IMR-90 (cell line): ENCODE data around the gene ZNF407. TPM values are rescaled to one million over a fixed set of nuclear protein-coding genes. Genes with fewer than 3 reads are reported as not detected.

Experiments used
- ATAC-seq: fragments of 200-7000 bp; cut with Tn5 transposase; 2 replicates; pipeline ENCODE4 v1.9.1; 2020; ENCODE audit warnings: low read depth, mild to moderate bottlenecking, moderate library complexity
- BruUV-seq: library from RNA; stranded (reverse); fragments of 400-500 nt; replicated peaks from 2 replicates; lab custom pipeline; 2021; lab: Mats Ljungman, UMichigan
- CTCF ChIA-PET: fragments of 300-600 bp; formaldehyde crosslinking; extraction: SDS; loops from one replicate; lab custom pipeline; 2021; ENCODE audit warnings: antibody characterized with exemption; lab: Yijun Ruan, JAX
- POLR2A ChIA-PET: fragments of 300-600 bp; sonication (Branson Sonifier 250); formaldehyde crosslinking; loops from one replicate; lab custom pipeline; 2022; ENCODE audit warnings: antibody characterized with exemption; ENCODE audit not compliant: unreplicated experiment; lab: Charles Lee
- DNase-seq: peaks from one replicate; pipeline ENCODE4 v3.0.0; 2013
- H2AFZ ChIP-seq: replicated peaks from 2 replicates; pipeline ENCODE3; 2013; ENCODE audit warnings: low read length, mild to moderate bottlenecking; ENCODE audit not compliant: poor library complexity
- H2AK5ac ChIP-seq: 2 replicates; pipeline ENCODE4 v1.6.1; 2013; ENCODE audit warnings: low read depth, low read length, inconsistent platforms
- H2AK9ac ChIP-seq: replicated peaks from 2 replicates; pipeline ENCODE3; 2013; ENCODE audit warnings: mild to moderate bottlenecking, low read depth, low read length, moderate library complexity; ENCODE audit not compliant: poor library complexity
- H2BK120ac ChIP-seq: 2 replicates; pipeline ENCODE4 v1.6.1; 2013; ENCODE audit warnings: low read depth, low read length, inconsistent platforms
- H2BK15ac ChIP-seq: 3 replicates; pipeline ENCODE4 v1.6.1; 2013; ENCODE audit warnings: low read depth, low read length, inconsistent platforms
- H2BK20ac ChIP-seq: 2 replicates; pipeline ENCODE4 v1.6.1; 2013; ENCODE audit warnings: low read depth, mild to moderate bottlenecking, inconsistent platforms, low read length, moderate library complexity
- H2BK5ac ChIP-seq: 2 replicates; pipeline ENCODE4 v1.6.1; 2013; ENCODE audit warnings: mild to moderate bottlenecking, low read depth, low read length, inconsistent platforms; ENCODE audit not compliant: poor library complexity, severe bottlenecking
- H3K14ac ChIP-seq: replicated peaks from 2 replicates; pipeline ENCODE4 v1.6.1; 2013; ENCODE audit warnings: low read depth, low read length, inconsistent platforms
- H3K18ac ChIP-seq: 2 replicates; pipeline ENCODE4 v1.6.1; 2013; ENCODE audit warnings: low read depth, low read length, control low read depth
- H3K23ac ChIP-seq: 2 replicates; pipeline ENCODE4 v1.6.1; 2013; ENCODE audit warnings: low read depth, low read length, inconsistent platforms
- H3K27ac ChIP-seq: 2 replicates; pipeline ENCODE4 v1.5.1; 2013; ENCODE audit warnings: mild to moderate bottlenecking, control low read depth, low read length; ENCODE audit not compliant: insufficient read depth
- H3K27me3 ChIP-seq: 2 replicates; pipeline ENCODE4 v1.6.1; 2013; ENCODE audit warnings: low read length; ENCODE audit not compliant: control insufficient read depth, insufficient read depth
- H3K36me3 ChIP-seq: 2 replicates; pipeline ENCODE4 v1.6.1; 2013; ENCODE audit warnings: low read length, mixed read lengths; ENCODE audit not compliant: control insufficient read depth, insufficient read depth
- H3K4ac ChIP-seq: 2 replicates; pipeline ENCODE4 v1.6.1; 2013; ENCODE audit warnings: low read depth, low read length, inconsistent platforms
- H3K4me1 ChIP-seq: 2 replicates; pipeline ENCODE4 v1.6.1; 2013; ENCODE audit warnings: low read length, mixed read lengths; ENCODE audit not compliant: control insufficient read depth, insufficient read depth
- H3K4me2 ChIP-seq: 2 replicates; pipeline ENCODE4 v1.6.1; 2013; ENCODE audit warnings: low read depth, mild to moderate bottlenecking, control low read depth, low read length, moderate library complexity
- H3K4me3 ChIP-seq: 2 replicates; pipeline ENCODE4 v1.5.1; 2013; ENCODE audit warnings: low read depth, mild to moderate bottlenecking, control low read depth, low read length, moderate library complexity; ENCODE audit not compliant: insufficient read depth
- H3K56ac ChIP-seq: 2 replicates; pipeline ENCODE4 v1.6.1; 2013; ENCODE audit warnings: low read length, inconsistent platforms; ENCODE audit not compliant: insufficient read depth; ENCODE audit errors: extremely low read depth
- H3K79me1 ChIP-seq, 2 experiments: 2 replicates each; pipeline ENCODE4 v1.6.1; 2013; ENCODE audit warnings: low read length in 2 of 2, inconsistent platforms in 1 of 2, low read depth in 1 of 2
- H3K9ac ChIP-seq: 2 replicates; pipeline ENCODE4 v1.6.1; 2013; ENCODE audit warnings: low read depth, low read length, control low read depth
- H3K9me1 ChIP-seq: 2 replicates; pipeline ENCODE4 v1.6.1; 2013; ENCODE audit warnings: low read length, inconsistent platforms; ENCODE audit not compliant: insufficient read depth
- H3K9me3 ChIP-seq: 2 replicates; pipeline ENCODE4 v1.6.1; 2013; ENCODE audit warnings: low read length; ENCODE audit not compliant: control insufficient read depth, insufficient read depth
- H4K20me1 ChIP-seq: 2 replicates; pipeline ENCODE4 v1.6.1; 2013; ENCODE audit warnings: low read length, inconsistent platforms; ENCODE audit not compliant: insufficient read depth
- H4K5ac ChIP-seq: 2 replicates; pipeline ENCODE4 v1.6.1; 2013; ENCODE audit warnings: mild to moderate bottlenecking, low read depth, low read length, control low read depth
- H4K8ac ChIP-seq, 2 experiments: 2 replicates each; pipeline ENCODE4 v1.6.1; 2013; ENCODE audit warnings: low read depth in 2 of 2, low read length in 2 of 2, control low read depth in 1 of 2, inconsistent platforms in 1 of 2
- H4K91ac ChIP-seq: 2 replicates; pipeline ENCODE4 v1.6.1; 2013; ENCODE audit warnings: low read depth, low read length, inconsistent platforms; ENCODE audit not compliant: insufficient read depth
- BHLHE40 ChIP-seq: fragments of 150-350 bp; IDR thresholded peaks from 2 replicates; pipeline ENCODE4 v1.6.1; 2016; ENCODE audit warnings: mild to moderate bottlenecking, low read depth, low read length
- CEBPB ChIP-seq: IDR thresholded peaks from 2 replicates; pipeline ENCODE4 v1.6.1; 2012; ENCODE audit warnings: low read depth, low read length, improper control_type of control experiment
- CHD1 ChIP-seq: IDR thresholded peaks from 2 replicates; pipeline ENCODE4 v1.6.1; 2012; ENCODE audit warnings: low read depth, low read length, improper control_type of control experiment
- CTCF ChIP-seq: conservative IDR thresholded peaks from 2 replicates; pipeline ENCODE4 v1.5.1; 2012; ENCODE audit warnings: mild to moderate bottlenecking, low read depth, low read length, improper control_type of control experiment
- FOS ChIP-seq: fragments of 150-350 bp; IDR thresholded peaks from 2 replicates; pipeline ENCODE4 v1.6.1; 2016; ENCODE audit warnings: low read depth, low read length
- MAFK ChIP-seq: IDR thresholded peaks from 2 replicates; pipeline ENCODE4 v1.6.1; 2012; ENCODE audit warnings: low read depth, low read length, improper control_type of control experiment
- MXI1 ChIP-seq: IDR thresholded peaks from 2 replicates; pipeline ENCODE4 v1.6.1; 2012; ENCODE audit warnings: low read depth, mild to moderate bottlenecking, low read length, moderate library complexity, borderline replicate concordance
- NFE2L2 ChIP-seq: fragments of 150-350 bp; IDR thresholded peaks from 2 replicates; pipeline ENCODE4 v1.6.1; 2016; ENCODE audit warnings: low read depth, mild to moderate bottlenecking, low read length
- POLR2A ChIP-seq: IDR thresholded peaks from 2 replicates; pipeline ENCODE4 v1.6.1; 2012; ENCODE audit warnings: mild to moderate bottlenecking, low read depth, low read length
- RAD21 ChIP-seq: IDR thresholded peaks from 2 replicates; pipeline ENCODE4 v1.6.1; 2012; ENCODE audit warnings: low read length, improper control_type of control experiment
- RCOR1 ChIP-seq: IDR thresholded peaks from 2 replicates; pipeline ENCODE4 v1.6.1; 2012; ENCODE audit warnings: mild to moderate bottlenecking, low read length, improper control_type of control experiment; ENCODE audit not compliant: insufficient replicate concordance
- RFX5 ChIP-seq: IDR thresholded peaks from 2 replicates; pipeline ENCODE4 v1.8.0; 2012; ENCODE audit warnings: low read depth, mild to moderate bottlenecking, low read length, moderate library complexity
- SMC3 ChIP-seq: fragments of 150-350 bp; IDR thresholded peaks from 2 replicates; pipeline ENCODE4 v1.6.1; 2016; ENCODE audit warnings: low read depth, mild to moderate bottlenecking, antibody characterized with exemption, low read length, moderate library complexity
- USF2 ChIP-seq: fragments of 150-350 bp; IDR thresholded peaks from 2 replicates; pipeline ENCODE4 v1.6.1; 2017; ENCODE audit warnings: mild to moderate bottlenecking, antibody characterized with exemption, low read length, low read depth
- WGBS, 2 experiments: methylation state at CpG; one replicate each; pipeline versions ENCODE4 v1.1.5 to v1.1.7; 2013; ENCODE audit warnings: missing lambda C conversion rate in 2 of 2; ENCODE audit not compliant: insufficient read length in 1 of 2; ENCODE audit errors: extremely low coverage in 2 of 2; 5-methylcytosine and 5-hydroxymethylcytosine counted together
- dilution Hi-C: fragments of 300-500 bp; cut with HindIII; formaldehyde crosslinking; loops from one replicate; pipeline ENCODE4 v1.14.3; 2018; ENCODE audit warnings: low sequenced_read_pairs; ENCODE audit not compliant: unreplicated experiment
- in situ Hi-C: fragments of 300-500 bp; cut with MboI; formaldehyde crosslinking; loops from 3 replicates; pipeline ENCODE4 v1.14.3; 2019; ENCODE audit warnings: low sequenced_read_pairs, inconsistent platforms, mixed read lengths
- intact Hi-C: fragments of 100-400 bp; cut with micrococcal nuclease; formaldehyde crosslinking; loops from 2 replicates; pipeline ENCODE4 v1.10.0; 2022
- polyA plus RNA-seq, 3 experiments: library from polyadenylated mRNA; depleted of rRNA; stranded (reverse); fragments of >200 nt; gene quantifications; 2 replicates each; pipeline ENCODE4 v1.2.3, GENCODE V29; 2012; ENCODE audit warnings: low replicate concordance in 1 of 3
- total RNA-seq: library from RNA; depleted of rRNA; stranded (reverse); fragments of >200 nt; gene quantifications from 2 replicates; pipeline ENCODE4 v1.2.3, GENCODE V29; 2012

ZNF407 gene
- total and polyA plus RNA-seq, 2 of the 4 experiments (the other 2 are of a cell fraction), result 3.1 to 20.1 TPM

- dilution Hi-C loops (no loop called here), intact Hi-C loops (no loop called here), in situ Hi-C loops (no loop called here)
- ATAC-seq, result no peak
- Histone ChIP-seq H2BK5ac (no peak overlapping the region), H3K9me1 (no peaks in the 10 kb centered on the region), H3K14ac (no peak overlapping the region), H3K9ac (no peak overlapping the region), H3K18ac (no peak overlapping the region), H3K9me3 (no peaks in the 10 kb centered on the region), H3K56ac (no peak overlapping the region), H2AK5ac (no peak overlapping the region), H2BK20ac (no peak overlapping the region), H3K36me3 (no peaks in the 10 kb centered on the region; the same call in 1 of the 2 replicates), H3K4ac (no peak overlapping the region), H4K5ac (no peak overlapping the region), H2BK15ac (no peak overlapping the region), H3K4me1 (no peaks in the 10 kb centered on the region), H2BK120ac (no peak overlapping the region), H2AFZ (no peak overlapping the region), H3K79me1 (peaks cover 2 to 8% of the 10 kb centered on the region in 2 experiments; a peak in 3 of 4 replicates), H2AK9ac (no peak overlapping the region), H3K4me2 (no peak overlapping the region), H4K91ac (no peak overlapping the region), H4K8ac (no peak overlapping the region), H4K20me1 (no peaks in the 10 kb centered on the region), H3K4me3 (no peak overlapping the region), H3K23ac (no peak overlapping the region), H3K27ac (no peak overlapping the region), H3K27me3 (peaks cover 8% of the 10 kb centered on the region)
- DNase-seq, result no peak
- BruUV-seq, result no TSS peak
- CTCF ChIA-PET, result no interaction called here
- no CpG with 5 or more reads among the region's 1 CpG for WGBS, 2 experiments
- POLR2A ChIA-PET, result no interaction called here
- TF ChIP-seq RCOR1 (no peak), CTCF (no peak), RFX5 (no peak), SMC3 (no peak), USF2 (no peak), NFE2L2 (no peak), MAFK (no peak), FOS (no peak), CHD1 (no peak), CEBPB (no peak), MXI1 (no peak), RAD21 (no peak), POLR2A (no peak), BHLHE40 (no peak)
These were observed 7.0 kb upstream of the ZNF407 start for GRCh38 chr18:74590671-74591070.
